Measurements from ENCODE around the gene BDKRB2. TPM values are rescaled to one million over a fixed set of nuclear protein-coding genes. Genes with fewer than 3 reads are reported as not detected.

The BDKRB2 gene
- total RNA-seq, 1 donor from 2014 or later, result 0.70 TPM

DNA sequence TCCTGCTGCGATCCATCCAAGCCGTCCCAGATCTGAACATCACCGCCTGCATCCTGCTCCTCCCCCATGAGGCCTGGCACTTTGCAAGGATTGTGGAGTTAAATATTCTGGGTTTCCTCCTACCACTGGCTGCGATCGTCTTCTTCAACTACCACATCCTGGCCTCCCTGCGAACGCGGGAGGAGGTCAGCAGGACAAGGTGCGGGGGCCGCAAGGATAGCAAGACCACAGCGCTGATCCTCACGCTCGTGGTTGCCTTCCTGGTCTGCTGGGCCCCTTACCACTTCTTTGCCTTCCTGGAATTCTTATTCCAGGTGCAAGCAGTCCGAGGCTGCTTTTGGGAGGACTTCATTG, 59.5 kb downstream of the BDKRB2 start:
- H3K27ac ChIP-seq (ENCODE audit: low read depth, low read length), result no peak overlapping the region
- H3K27ac Mint-ChIP-seq (ENCODE audit: unreplicated experiment), result no peak overlapping the region
- FAIRE-seq (no peak), DNase-seq (ENCODE audit: low read depth) (no peak)
- no peak overlapping the region for H3K4me3 Mint-ChIP-seq (ENCODE audit: unreplicated experiment)
- H2AFZ ChIP-seq (ENCODE audit: low read depth, low read length), result no peak overlapping the region
- H3K4me1 Mint-ChIP-seq (ENCODE audit: low read depth, unreplicated experiment), result peaks cover 15% of the 10 kb centered on the region
- H3K27me3 ChIP-seq (ENCODE audit: insufficient read depth, low read length), result peaks cover 4% of the 10 kb centered on the region
- H3K4me1 ChIP-seq (ENCODE audit: insufficient read depth, low read length), result peaks cover 18% of the 10 kb centered on the region
- no peak overlapping the region for H3K9ac ChIP-seq (ENCODE audit: low read length)
- H4K20me1 ChIP-seq (ENCODE audit: insufficient read depth, low read length), result no peaks in the 10 kb centered on the region
- peaks cover 2% of the 10 kb centered on the region for H3K9me3 Mint-ChIP-seq (ENCODE audit: unreplicated experiment)
- H3K36me3 Mint-ChIP-seq (ENCODE audit: low read depth, unreplicated experiment), result peaks cover 3% of the 10 kb centered on the region
- TF ChIP-seq, protein P1, sequence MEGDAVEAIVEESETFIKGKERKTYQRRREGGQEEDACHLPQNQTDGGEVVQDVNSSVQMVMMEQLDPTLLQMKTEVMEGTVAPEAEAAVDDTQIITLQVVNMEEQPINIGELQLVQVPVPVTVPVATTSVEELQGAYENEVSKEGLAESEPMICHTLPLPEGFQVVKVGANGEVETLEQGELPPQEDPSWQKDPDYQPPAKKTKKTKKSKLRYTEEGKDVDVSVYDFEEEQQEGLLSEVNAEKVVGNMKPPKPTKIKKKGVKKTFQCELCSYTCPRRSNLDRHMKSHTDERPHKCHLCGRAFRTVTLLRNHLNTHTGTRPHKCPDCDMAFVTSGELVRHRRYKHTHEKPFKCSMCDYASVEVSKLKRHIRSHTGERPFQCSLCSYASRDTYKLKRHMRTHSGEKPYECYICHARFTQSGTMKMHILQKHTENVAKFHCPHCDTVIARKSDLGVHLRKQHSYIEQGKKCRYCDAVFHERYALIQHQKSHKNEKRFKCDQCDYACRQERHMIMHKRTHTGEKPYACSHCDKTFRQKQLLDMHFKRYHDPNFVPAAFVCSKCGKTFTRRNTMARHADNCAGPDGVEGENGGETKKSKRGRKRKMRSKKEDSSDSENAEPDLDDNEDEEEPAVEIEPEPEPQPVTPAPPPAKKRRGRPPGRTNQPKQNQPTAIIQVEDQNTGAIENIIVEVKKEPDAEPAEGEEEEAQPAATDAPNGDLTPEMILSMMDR (IDR thresholded peaks at IDR 0.05; ENCODE audit: insufficient read depth, low read depth, low read length), result no peak
- no peak for TF ChIP-seq EZH2 (IDR thresholded peaks at IDR 0.05; ENCODE audit: insufficient read depth, low read length)
- no peaks in the 10 kb centered on the region for H3K9me3 ChIP-seq (ENCODE audit: insufficient read depth, low read depth, low read length)
- no peak overlapping the region for H3K4me2 ChIP-seq (ENCODE audit: low read length)
- H3K27me3 Mint-ChIP-seq (ENCODE audit: low read depth, unreplicated experiment), result peaks cover 13% of the 10 kb centered on the region
- H3K79me2 ChIP-seq (ENCODE audit: insufficient read depth, low read length), result no peaks in the 10 kb centered on the region
- no peak overlapping the region for H3K4me3 ChIP-seq (ENCODE audit: insufficient read depth, low read depth, low read length)
- no peaks in the 10 kb centered on the region for H3K36me3 ChIP-seq (ENCODE audit: insufficient read depth, low read length)

DNA sequence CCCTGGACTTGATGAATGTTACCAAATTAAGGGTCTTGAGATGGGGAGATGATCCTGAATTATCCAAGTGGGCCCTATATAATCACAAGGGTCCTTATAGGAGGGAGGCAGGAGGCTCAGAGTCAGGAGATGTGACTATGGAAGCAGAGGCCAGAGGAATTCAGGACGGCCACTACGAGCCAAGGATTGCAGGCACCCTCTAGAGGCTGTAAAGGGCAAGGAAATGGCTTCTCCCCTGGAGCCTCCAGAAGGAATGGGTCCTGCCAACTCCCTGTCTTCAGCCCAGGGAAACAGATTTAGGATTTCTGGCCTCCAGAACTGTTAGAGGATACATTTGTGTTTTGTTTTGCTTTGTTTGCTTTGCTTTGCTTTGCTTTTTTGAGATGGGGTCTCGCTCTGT, 60.2 kb downstream of the BDKRB2 start:
- Mint-ChIP-seq H3K4me3 (ENCODE audit: unreplicated experiment) (no peak overlapping the region), H3K27ac (ENCODE audit: unreplicated experiment) (no peak overlapping the region), H3K36me3 (ENCODE audit: low read depth, unreplicated experiment) (peaks cover 3% of the 10 kb centered on the region), H3K4me1 (ENCODE audit: low read depth, unreplicated experiment) (peaks cover 15% of the 10 kb centered on the region), H3K9me3 (ENCODE audit: unreplicated experiment) (peaks cover 2% of the 10 kb centered on the region), H3K27me3 (ENCODE audit: low read depth, unreplicated experiment) (peaks cover 13% of the 10 kb centered on the region)
- no peaks in the 10 kb centered on the region for H3K36me3 ChIP-seq (ENCODE audit: insufficient read depth, low read length)
- H4K20me1 ChIP-seq (ENCODE audit: insufficient read depth, low read length), result no peaks in the 10 kb centered on the region
- H3K9me3 ChIP-seq (ENCODE audit: insufficient read depth, low read depth, low read length), result no peaks in the 10 kb centered on the region
- no peak overlapping the region for H3K4me2 ChIP-seq (ENCODE audit: low read length)
- no peak overlapping the region for H3K4me3 ChIP-seq (ENCODE audit: insufficient read depth, low read depth, low read length)
- H3K27me3 ChIP-seq (ENCODE audit: insufficient read depth, low read length), result peaks cover 4% of the 10 kb centered on the region
- DNase-seq (ENCODE audit: low read depth) (peak; percentile 25), FAIRE-seq (no peak)
- no peak overlapping the region for H3K27ac ChIP-seq (ENCODE audit: low read depth, low read length)
- H2AFZ ChIP-seq (ENCODE audit: low read depth, low read length), result no peak overlapping the region
- H3K4me1 ChIP-seq (ENCODE audit: insufficient read depth, low read length), result peaks cover 24% of the 10 kb centered on the region
- no peak overlapping the region for H3K9ac ChIP-seq (ENCODE audit: low read length)
- no peak for TF ChIP-seq EZH2 (IDR thresholded peaks at IDR 0.05; ENCODE audit: insufficient read depth, low read length)
- TF ChIP-seq, protein P1 (IDR thresholded peaks at IDR 0.05; ENCODE audit: insufficient read depth, low read depth, low read length), result peak; percentile 34
- no peaks in the 10 kb centered on the region for H3K79me2 ChIP-seq (ENCODE audit: insufficient read depth, low read length)

DNA sequence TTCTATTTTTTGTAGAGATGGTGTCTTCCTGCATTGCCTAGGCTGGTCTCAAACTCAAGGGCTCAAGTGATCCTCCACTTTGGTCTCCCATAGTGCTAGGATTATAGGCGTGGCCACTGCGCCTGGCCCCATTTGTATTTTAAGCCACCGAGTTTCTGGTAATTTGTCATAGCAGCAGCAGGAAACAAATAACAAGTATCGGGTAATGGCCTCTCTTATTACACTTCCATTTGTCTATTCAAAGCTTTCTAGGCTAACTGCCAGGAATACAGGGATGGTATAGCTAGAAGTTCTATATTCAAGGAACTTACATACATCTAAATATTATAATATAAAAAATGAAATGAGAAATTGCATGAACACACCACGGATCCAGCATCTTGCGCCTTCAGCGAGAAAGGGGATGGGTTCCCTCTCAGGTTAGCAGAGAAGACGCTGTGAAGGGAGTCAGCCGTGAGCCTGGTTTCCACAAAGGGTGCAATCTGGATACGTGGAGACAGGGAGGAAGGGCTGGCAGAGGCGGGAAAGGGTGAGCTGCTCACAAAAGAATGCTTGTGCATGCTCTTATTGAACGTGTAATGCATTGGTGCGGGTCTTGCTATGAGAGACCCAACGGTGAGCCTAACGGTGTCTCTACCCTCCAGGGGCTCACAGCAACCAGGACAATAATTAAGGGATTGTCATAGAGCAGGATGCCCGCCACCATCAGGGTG, 60.9 kb downstream of the BDKRB2 start:
- H3K27ac ChIP-seq (ENCODE audit: low read depth, low read length), result no peak overlapping the region
- H3K36me3 ChIP-seq (ENCODE audit: insufficient read depth, low read length), result no peaks in the 10 kb centered on the region
- DNase-seq (ENCODE audit: low read depth) (peak; percentile 41), FAIRE-seq (no peak)
- TF ChIP-seq EZH2 (IDR thresholded peaks at IDR 0.05; ENCODE audit: insufficient read depth, low read length), result no peak
- TF ChIP-seq, protein P1 (IDR thresholded peaks at IDR 0.05; ENCODE audit: insufficient read depth, low read depth, low read length), result no peak
- no peak overlapping the region for H3K27ac Mint-ChIP-seq (ENCODE audit: unreplicated experiment)
- no peaks in the 10 kb centered on the region for H3K79me2 ChIP-seq (ENCODE audit: insufficient read depth, low read length)
- H2AFZ ChIP-seq (ENCODE audit: low read depth, low read length), result no peak overlapping the region
- H4K20me1 ChIP-seq (ENCODE audit: insufficient read depth, low read length), result no peaks in the 10 kb centered on the region
- peaks cover 17% of the 10 kb centered on the region for H3K27me3 Mint-ChIP-seq (ENCODE audit: low read depth, unreplicated experiment)
- H3K9me3 Mint-ChIP-seq (ENCODE audit: unreplicated experiment), result peaks cover 2% of the 10 kb centered on the region
- H3K4me3 ChIP-seq (ENCODE audit: insufficient read depth, low read depth, low read length), result no peak overlapping the region
- peaks cover 3% of the 10 kb centered on the region for H3K36me3 Mint-ChIP-seq (ENCODE audit: low read depth, unreplicated experiment)
- H3K9ac ChIP-seq (ENCODE audit: low read length), result no peak overlapping the region
- peaks cover 3% of the 10 kb centered on the region for H3K27me3 ChIP-seq (ENCODE audit: insufficient read depth, low read length)
- H3K4me1 ChIP-seq (ENCODE audit: insufficient read depth, low read length), result peaks cover 25% of the 10 kb centered on the region
- H3K4me2 ChIP-seq (ENCODE audit: low read length), result no peak overlapping the region
- H3K9me3 ChIP-seq (ENCODE audit: insufficient read depth, low read depth, low read length), result no peaks in the 10 kb centered on the region
- H3K4me1 Mint-ChIP-seq (ENCODE audit: low read depth, unreplicated experiment), result peaks cover 15% of the 10 kb centered on the region
- no peak overlapping the region for H3K4me3 Mint-ChIP-seq (ENCODE audit: unreplicated experiment)

Data from astrocyte (in vitro differentiated cells and primary cell).